ENCODE data around the gene MND1.

GRCh38 chr4:153383131-153383530 lies 38.6 kb downstream of the MND1 start:
- TF ChIP-seq, protein P1, sequence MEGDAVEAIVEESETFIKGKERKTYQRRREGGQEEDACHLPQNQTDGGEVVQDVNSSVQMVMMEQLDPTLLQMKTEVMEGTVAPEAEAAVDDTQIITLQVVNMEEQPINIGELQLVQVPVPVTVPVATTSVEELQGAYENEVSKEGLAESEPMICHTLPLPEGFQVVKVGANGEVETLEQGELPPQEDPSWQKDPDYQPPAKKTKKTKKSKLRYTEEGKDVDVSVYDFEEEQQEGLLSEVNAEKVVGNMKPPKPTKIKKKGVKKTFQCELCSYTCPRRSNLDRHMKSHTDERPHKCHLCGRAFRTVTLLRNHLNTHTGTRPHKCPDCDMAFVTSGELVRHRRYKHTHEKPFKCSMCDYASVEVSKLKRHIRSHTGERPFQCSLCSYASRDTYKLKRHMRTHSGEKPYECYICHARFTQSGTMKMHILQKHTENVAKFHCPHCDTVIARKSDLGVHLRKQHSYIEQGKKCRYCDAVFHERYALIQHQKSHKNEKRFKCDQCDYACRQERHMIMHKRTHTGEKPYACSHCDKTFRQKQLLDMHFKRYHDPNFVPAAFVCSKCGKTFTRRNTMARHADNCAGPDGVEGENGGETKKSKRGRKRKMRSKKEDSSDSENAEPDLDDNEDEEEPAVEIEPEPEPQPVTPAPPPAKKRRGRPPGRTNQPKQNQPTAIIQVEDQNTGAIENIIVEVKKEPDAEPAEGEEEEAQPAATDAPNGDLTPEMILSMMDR (IDR thresholded peaks at IDR 0.05) = no peak
- TF ChIP-seq POLR2A (IDR thresholded peaks at IDR 0.05) = no peak

All from lower leg skin (tissue), 3 donors.